Endodermal cell (in vitro differentiated cells): Measurements from ENCODE around the gene SLC9A1. TPM values are rescaled to one million over a fixed set of nuclear protein-coding genes. Genes with fewer than 3 reads are reported as not detected.

Experiments used
- DNase-seq: peaks from one replicate; pipeline ENCODE4 v3.0.0-alpha.2; 2017
- H3K27ac ChIP-seq: 2 replicates; pipeline ENCODE4 v1.5.1; 2013; ENCODE audit warnings: mild to moderate bottlenecking, low read depth, low read length, moderate library complexity
- H3K27me3 ChIP-seq: 2 replicates; pipeline ENCODE4 v1.6.1; 2013; ENCODE audit warnings: mild to moderate bottlenecking, low read length, moderate library complexity; ENCODE audit not compliant: insufficient read depth, control insufficient read depth, poor library complexity, severe bottlenecking
- H3K36me3 ChIP-seq: 2 replicates; pipeline ENCODE4 v1.7.0; 2013; ENCODE audit warnings: mild to moderate bottlenecking, low read length, moderate library complexity; ENCODE audit not compliant: control insufficient read depth, insufficient read depth
- H3K4me1 ChIP-seq: one replicate; pipeline ENCODE4 v1.7.0; 2013; ENCODE audit warnings: low read length; ENCODE audit not compliant: control insufficient read depth, insufficient read depth
- H3K4me3 ChIP-seq: 2 replicates; pipeline ENCODE4 v1.5.1; 2013; ENCODE audit warnings: mild to moderate bottlenecking, low read length, moderate library complexity
- H3K9ac ChIP-seq: 2 replicates; pipeline ENCODE4 v1.6.1; 2013; ENCODE audit warnings: mild to moderate bottlenecking, low read length, moderate library complexity; ENCODE audit not compliant: poor library complexity, severe bottlenecking; ENCODE audit errors: extremely low read depth
- H3K9me3 ChIP-seq: 2 replicates; pipeline ENCODE4 v1.6.1; 2013; ENCODE audit warnings: mild to moderate bottlenecking, low read length, moderate library complexity; ENCODE audit not compliant: control insufficient read depth
- H3K27ac Mint-ChIP-seq: 2 replicates; pipeline ENCODE4 v1.8.0; 2020; ENCODE audit warnings: mixed read lengths
- H3K27me3 Mint-ChIP-seq: 2 replicates; pipeline ENCODE4 v1.8.0; 2021; ENCODE audit warnings: mild to moderate bottlenecking, mixed read lengths; ENCODE audit not compliant: insufficient read depth
- H3K36me3 Mint-ChIP-seq: 2 replicates; pipeline ENCODE4 v1.8.0; 2020; ENCODE audit warnings: low read depth, mixed read lengths
- H3K4me1 Mint-ChIP-seq: 2 replicates; pipeline ENCODE4 v1.8.0; 2020; ENCODE audit warnings: mixed read lengths
- H3K4me3 Mint-ChIP-seq: 2 replicates; pipeline ENCODE4 v1.8.0; 2020; ENCODE audit warnings: mild to moderate bottlenecking, moderate library complexity, mixed read lengths
- H3K9me3 Mint-ChIP-seq: 2 replicates; pipeline ENCODE4 v1.8.0; 2020; ENCODE audit warnings: mild to moderate bottlenecking, mixed read lengths
- WGBS, 2 experiments: methylation state at CpG; one replicate each; pipeline versions ENCODE4 v1.1.5 to v1.1.7; 2013; ENCODE audit warnings: missing lambda C conversion rate in 2 of 2, mixed read lengths in 1 of 2; ENCODE audit not compliant: insufficient coverage in 1 of 2, insufficient read length in 1 of 2; 5-methylcytosine and 5-hydroxymethylcytosine counted together
- long read RNA-seq, 4 experiments: library from polyadenylated mRNA in 2 of 4; library from RNA in 1 of 4; library from capped mRNA in 1 of 4; stranded (forward) in 3 of 4; unstranded in 1 of 4; transcript quantifications; one replicate each; pipeline ENCODE4 v2.0.0, GENCODE V29; 2020 to 2021; ENCODE audit warnings: inconsistent platforms in 1 of 4
- polyA plus RNA-seq, 2 experiments: library from polyadenylated mRNA; stranded (reverse); fragments of 50-300 nt; gene quantifications; one replicate each; pipeline ENCODE4 v1.2.3, GENCODE V29; 2013
- total RNA-seq, 2 donors: library from RNA; stranded (reverse); fragmentation: NEBNext Ultra II Directional in 1 of 2; extraction: Animal tissue kit (Norgen Biotek cat#: 25700) in 1 of 2; gene quantifications; 2 replicates in 1 of 2; 3 replicates in 1 of 2; pipeline ENCODE4 v1.2.1, GENCODE V29; 2021
- TF ChIP-seq, protein P1 (sequence below): fragments of 200-600 bp; sonication (generic); conservative IDR thresholded peaks from 2 replicates; pipeline ENCODE4 v1.5.0; 2021; ENCODE audit warnings: antibody characterized with exemption, mild to moderate bottlenecking

SLC9A1 gene
- 10 to 100 TPM; 25.9 to 34.7 TPM for total RNA-seq
- 17.5 TPM for polyA plus RNA-seq (2013, experiment 1 of 2)
- 18.6 TPM for polyA plus RNA-seq (2013, experiment 2 of 2)
- long read RNA-seq, experiment 1, full-length matches to known transcripts = 1 of 8 reads
- long read RNA-seq, experiment 1, partial matches to known transcripts = 2 of 8 reads
- long read RNA-seq, experiment 1, other reads (novel, unspliced or antisense) = 5 of 8 reads
- long read RNA-seq, experiment 2, full-length matches to known transcripts = 5 of 19 reads
- long read RNA-seq, experiment 2, partial matches to known transcripts = 7 of 19 reads
- long read RNA-seq, experiment 2, other reads (novel, unspliced or antisense) = 7 of 19 reads
- long read RNA-seq, experiment 3, partial matches to known transcripts = 2 of 5 reads
- long read RNA-seq, experiment 3, other reads (novel, unspliced or antisense) = 3 of 5 reads
- long read RNA-seq, experiment 4 = 0 reads

DNA sequence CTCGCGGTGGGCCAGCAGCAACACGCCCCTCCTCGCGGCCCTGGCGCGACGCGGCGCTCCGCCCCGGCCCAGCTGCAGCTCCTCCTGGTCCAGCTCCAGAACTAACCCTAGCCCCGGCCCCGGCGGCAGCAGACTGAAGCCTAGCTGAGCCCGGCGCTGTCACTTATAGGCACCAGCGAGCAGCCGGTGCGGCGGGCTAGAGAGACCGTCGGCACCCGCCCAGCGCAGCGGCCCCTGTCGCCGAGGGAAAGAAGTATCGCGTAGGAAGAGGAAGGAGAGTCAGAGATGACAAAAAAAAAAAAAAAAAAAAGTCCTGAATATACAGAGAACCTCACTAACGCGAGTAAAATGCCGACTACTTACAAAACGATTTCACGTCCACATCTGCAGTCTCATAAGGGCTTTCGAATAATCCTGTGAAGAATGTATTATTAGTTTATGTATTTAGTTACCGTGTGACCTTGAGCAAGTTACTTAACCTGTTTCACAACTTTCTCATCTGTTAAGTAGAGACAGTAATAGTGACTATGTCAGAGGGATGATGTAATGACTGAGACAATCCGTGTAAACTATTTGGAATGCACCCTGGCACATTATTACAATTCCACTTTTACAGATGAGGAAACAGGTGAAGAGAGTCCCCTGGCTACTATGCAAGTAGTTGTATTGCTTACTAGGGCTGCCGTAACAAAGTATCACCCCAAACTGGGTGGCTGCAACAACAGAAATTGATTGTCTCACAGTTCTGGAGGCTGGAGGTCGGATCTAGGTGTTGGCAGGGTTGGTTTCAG, at the start of gene SLC9A1:
SLC9A1 (minus strand) TSS at position 135 of the 791 bp plus-strand sequence. CDS start 791 bp downstream, outside the sequence.
- Histone ChIP-seq H3K4me1 (peaks cover 15% of the 10 kb centered on the region), H3K27me3 (no peaks in the 10 kb centered on the region), H3K9ac (peak within 1 kb of the TSS; percentile 62), H3K36me3 (no peaks in the 10 kb centered on the region), H3K4me3 (peak within 1 kb of the TSS; percentile 86), H3K9me3 (no peaks in the 10 kb centered on the region), H3K27ac (peak within 1 kb of the TSS; percentile 66)
- TF ChIP-seq, protein P1, sequence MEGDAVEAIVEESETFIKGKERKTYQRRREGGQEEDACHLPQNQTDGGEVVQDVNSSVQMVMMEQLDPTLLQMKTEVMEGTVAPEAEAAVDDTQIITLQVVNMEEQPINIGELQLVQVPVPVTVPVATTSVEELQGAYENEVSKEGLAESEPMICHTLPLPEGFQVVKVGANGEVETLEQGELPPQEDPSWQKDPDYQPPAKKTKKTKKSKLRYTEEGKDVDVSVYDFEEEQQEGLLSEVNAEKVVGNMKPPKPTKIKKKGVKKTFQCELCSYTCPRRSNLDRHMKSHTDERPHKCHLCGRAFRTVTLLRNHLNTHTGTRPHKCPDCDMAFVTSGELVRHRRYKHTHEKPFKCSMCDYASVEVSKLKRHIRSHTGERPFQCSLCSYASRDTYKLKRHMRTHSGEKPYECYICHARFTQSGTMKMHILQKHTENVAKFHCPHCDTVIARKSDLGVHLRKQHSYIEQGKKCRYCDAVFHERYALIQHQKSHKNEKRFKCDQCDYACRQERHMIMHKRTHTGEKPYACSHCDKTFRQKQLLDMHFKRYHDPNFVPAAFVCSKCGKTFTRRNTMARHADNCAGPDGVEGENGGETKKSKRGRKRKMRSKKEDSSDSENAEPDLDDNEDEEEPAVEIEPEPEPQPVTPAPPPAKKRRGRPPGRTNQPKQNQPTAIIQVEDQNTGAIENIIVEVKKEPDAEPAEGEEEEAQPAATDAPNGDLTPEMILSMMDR = peak; percentile 87
- peak; percentile 98 for DNase-seq
- peak within 1 kb of the TSS; percentile 94 for H3K27ac Mint-ChIP-seq
- no peaks in the 10 kb centered on the region for H3K36me3 Mint-ChIP-seq
- no peaks in the 10 kb centered on the region for H3K9me3 Mint-ChIP-seq
- H3K4me3 Mint-ChIP-seq = peak within 1 kb of the TSS; percentile 78
- no peaks in the 10 kb centered on the region for H3K27me3 Mint-ChIP-seq
- peaks cover 26% of the 10 kb centered on the region for H3K4me1 Mint-ChIP-seq
- WGBS, 2 experiments = 10 to 11% methylated on average over 24 to 40 of the region's 40 CpGs

DNA sequence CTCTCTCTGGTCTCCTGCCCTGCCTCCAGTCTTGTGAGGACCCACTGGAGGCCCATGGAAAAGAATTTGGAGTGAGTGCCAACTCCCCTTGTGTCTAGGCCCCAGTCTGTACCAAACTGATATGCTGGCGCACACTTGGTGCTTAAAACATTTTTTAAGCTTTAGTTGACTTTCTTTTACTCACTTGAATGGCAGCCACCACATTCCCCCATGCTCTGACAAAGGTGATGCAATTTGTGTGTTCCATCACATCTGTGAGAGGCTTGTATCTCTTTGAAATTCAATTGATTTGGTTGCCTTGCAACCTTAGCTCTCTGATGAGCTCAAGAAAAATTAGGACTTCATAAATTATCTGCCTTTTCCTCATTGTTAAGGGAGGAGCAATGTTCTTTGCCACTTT, 49.0 kb upstream of the SLC9A1 start:
- WGBS, 2 experiments = 92 to 100% methylated on average over 1 of the region's 1 CpG
- no peak overlapping the region for H3K27ac Mint-ChIP-seq
- TF ChIP-seq, protein P1 = no peak
- peaks cover 7% of the 10 kb centered on the region for H3K27me3 Mint-ChIP-seq
- H3K4me3 ChIP-seq = no peak overlapping the region
- no peaks in the 10 kb centered on the region for H3K4me1 Mint-ChIP-seq
- H3K27me3 ChIP-seq = no peaks in the 10 kb centered on the region
- H3K9ac ChIP-seq = no peak overlapping the region
- no peak overlapping the region for H3K4me3 Mint-ChIP-seq
- H3K9me3 Mint-ChIP-seq = no peaks in the 10 kb centered on the region
- no peaks in the 10 kb centered on the region for H3K36me3 ChIP-seq
- no peak for DNase-seq
- H3K9me3 ChIP-seq = no peaks in the 10 kb centered on the region
- no peaks in the 10 kb centered on the region for H3K4me1 ChIP-seq
- H3K27ac ChIP-seq = no peak overlapping the region
- H3K36me3 Mint-ChIP-seq = no peaks in the 10 kb centered on the region

DNA sequence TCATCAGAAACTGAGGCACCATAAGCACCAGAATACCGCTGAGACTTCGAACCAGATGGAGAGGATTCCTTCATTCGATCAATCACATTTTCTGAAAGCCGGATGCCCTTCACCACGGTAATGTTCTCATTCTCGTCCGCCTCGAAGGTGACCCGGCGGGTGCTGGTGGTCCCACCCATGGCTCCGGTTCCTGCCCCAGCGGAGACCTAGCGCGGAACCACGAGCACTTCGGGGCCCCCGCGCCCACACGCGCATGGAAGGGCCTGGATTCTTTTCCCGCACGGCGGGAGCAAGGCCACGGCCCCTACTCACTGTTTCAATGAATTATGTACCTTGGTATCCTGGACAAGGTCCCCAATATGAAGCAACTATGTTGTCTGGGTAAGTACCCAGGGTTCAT, 46.4 kb upstream of the SLC9A1 start:
- Histone ChIP-seq H3K4me1 (no peaks in the 10 kb centered on the region), H3K9me3 (no peaks in the 10 kb centered on the region), H3K4me3 (no peak overlapping the region), H3K27me3 (no peaks in the 10 kb centered on the region), H3K9ac (no peak overlapping the region), H3K36me3 (no peaks in the 10 kb centered on the region), H3K27ac (no peak overlapping the region)
- H3K27me3 Mint-ChIP-seq = peaks cover 7% of the 10 kb centered on the region
- H3K27ac Mint-ChIP-seq = no peak overlapping the region
- no peaks in the 10 kb centered on the region for H3K9me3 Mint-ChIP-seq
- TF ChIP-seq, protein P1 = no peak
- H3K36me3 Mint-ChIP-seq = no peaks in the 10 kb centered on the region
- 95 to 97% methylated on average over 20 to 24 of the region's 24 CpGs for WGBS, 2 experiments
- no peak for DNase-seq
- H3K4me1 Mint-ChIP-seq = no peaks in the 10 kb centered on the region
- H3K4me3 Mint-ChIP-seq = no peak overlapping the region
